ENCODE measurements around the gene RIMBP2.

RIMBP2 gene

DNA sequence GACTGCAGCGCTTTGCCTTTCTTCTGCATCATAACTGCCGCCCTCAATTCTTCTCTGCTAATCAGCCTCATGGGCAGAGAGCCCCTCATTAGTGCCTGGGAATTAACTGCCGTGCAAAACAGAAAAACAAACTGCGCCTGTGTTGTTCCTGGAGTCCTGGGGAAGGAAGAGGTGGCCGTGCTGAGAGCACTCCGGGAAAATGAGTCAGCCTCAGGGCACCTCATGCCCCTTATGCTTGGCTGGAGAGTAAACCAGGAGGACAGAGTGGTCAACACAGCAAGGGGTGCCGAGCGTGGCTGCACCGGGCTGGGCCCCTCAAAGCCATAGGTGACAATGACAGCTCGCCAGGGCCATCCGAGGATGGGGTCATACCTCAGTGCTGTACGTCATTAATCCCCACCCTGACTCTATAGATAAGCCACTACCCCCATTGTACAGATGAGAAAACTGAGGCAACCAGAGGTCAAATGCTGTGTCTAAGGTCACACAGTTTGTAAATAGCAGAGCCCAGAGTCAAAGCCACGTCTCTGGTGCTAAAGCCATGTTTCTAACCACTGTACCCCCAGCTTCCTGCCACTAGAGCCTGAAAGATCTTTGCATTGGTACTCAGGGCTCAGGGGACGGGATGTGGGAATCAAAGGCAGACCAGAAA, 74.4 kb downstream of the RIMBP2 start:
- no peak overlapping the region for H3K4me2 ChIP-seq (ENCODE audit: insufficient read depth, low read length, poor library complexity, severe bottlenecking)
- H3K4ac ChIP-seq (ENCODE audit: low read length): no peak overlapping the region
- H3K4me3 ChIP-seq (ENCODE audit: low read length in 2 of 2): no peak overlapping the region
- H3K27me3 ChIP-seq (ENCODE audit: control insufficient read depth in 3 of 3, insufficient read depth in 3 of 3, low read depth in 1 of 3, low read length in 3 of 3): no peaks in the 10 kb centered on the region
- H3K36me3 ChIP-seq (replicated peaks in 1 of 2; ENCODE audit: control insufficient read depth in 2 of 2, insufficient read depth in 2 of 2, low read length in 2 of 2): no peaks in the 10 kb centered on the region
- H3K23ac ChIP-seq (ENCODE audit: low read depth, low read length, poor library complexity): no peak overlapping the region
- H2BK12ac ChIP-seq (ENCODE audit: low read length): no peak overlapping the region
- H3K18ac ChIP-seq (ENCODE audit: low read length): no peak overlapping the region
- no peak overlapping the region for H3K14ac ChIP-seq (ENCODE audit: low read length)
- H2BK5ac ChIP-seq (ENCODE audit: low read length): no peak overlapping the region
- H3K4me1 ChIP-seq (ENCODE audit: control insufficient read depth in 2 of 2, insufficient read depth in 1 of 2, low read depth in 1 of 2, low read length in 2 of 2): peaks cover 0 to 2% of the 10 kb centered on the region in 2 donors
- DNase-seq (ENCODE audit: low spot score): no peak
- no peak overlapping the region for H3K9ac ChIP-seq (ENCODE audit: low read depth, low read length, poor library complexity)
- H3K27ac ChIP-seq (replicated peaks; ENCODE audit: low read length): no peak overlapping the region
- H3K9me3 ChIP-seq (replicated peaks in 1 of 2; ENCODE audit: control insufficient read depth in 2 of 2, insufficient read depth in 1 of 2, low read depth in 1 of 2, low read length in 2 of 2): no peaks in the 10 kb centered on the region
- no CpG with 5 or more reads among the region's 14 CpGs for WGBS, 2 donors (ENCODE audit: extremely low coverage in 2 of 2, insufficient read length in 2 of 2, insufficient replicate concordance in 1 of 2)
- H2BK120ac ChIP-seq (ENCODE audit: low read depth, low read length): no peak overlapping the region
- H2BK15ac ChIP-seq (ENCODE audit: low read length): no peak overlapping the region
- H4K8ac ChIP-seq (ENCODE audit: low read depth, low read length): no peak overlapping the region
- H2AK5ac ChIP-seq (ENCODE audit: low read depth, low read length): no peak overlapping the region
- no peak overlapping the region for H4K91ac ChIP-seq (ENCODE audit: low read depth, low read length, poor library complexity)
- no peak overlapping the region for H2AFZ ChIP-seq (ENCODE audit: low read length)
- H3K79me1 ChIP-seq (ENCODE audit: low read depth, low read length): no peaks in the 10 kb centered on the region

DNA sequence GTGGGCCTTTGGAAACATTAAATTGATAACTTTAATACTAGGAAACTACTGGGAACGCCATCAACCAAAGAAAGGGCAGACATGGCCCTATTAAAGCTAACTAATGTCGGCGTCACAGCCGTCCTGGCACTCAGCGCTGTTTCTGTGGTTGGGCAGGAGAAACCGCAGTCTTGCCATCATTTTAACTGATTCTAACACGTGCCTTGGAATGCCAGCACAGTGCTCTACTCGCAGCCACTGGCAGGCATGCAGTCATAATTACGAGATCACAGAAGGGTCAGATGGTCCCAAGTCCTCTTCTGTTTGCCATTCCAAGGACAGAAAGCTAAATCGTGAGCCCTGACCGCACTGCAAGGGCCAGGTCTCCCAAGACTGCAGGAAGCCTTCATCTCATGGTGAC, 75.2 kb downstream of the RIMBP2 start:
- Histone ChIP-seq H2BK120ac (ENCODE audit: low read depth, low read length) (no peak overlapping the region), H4K8ac (ENCODE audit: low read depth, low read length) (no peak overlapping the region), H2BK15ac (ENCODE audit: low read length) (no peak overlapping the region), H2AFZ (ENCODE audit: low read length) (no peak overlapping the region), H3K27me3 (ENCODE audit: control insufficient read depth in 3 of 3, insufficient read depth in 3 of 3, low read depth in 1 of 3, low read length in 3 of 3) (no peaks in the 10 kb centered on the region), H3K23ac (ENCODE audit: low read depth, low read length, poor library complexity) (no peak overlapping the region), H3K79me1 (ENCODE audit: low read depth, low read length) (no peaks in the 10 kb centered on the region), H3K18ac (ENCODE audit: low read length) (peak overlapping the region; percentile 24), H4K91ac (ENCODE audit: low read depth, low read length, poor library complexity) (no peak overlapping the region), H3K9me3 (replicated peaks in 1 of 2; ENCODE audit: control insufficient read depth in 2 of 2, insufficient read depth in 1 of 2, low read depth in 1 of 2, low read length in 2 of 2) (no peaks in the 10 kb centered on the region), H3K9ac (ENCODE audit: low read depth, low read length, poor library complexity) (no peak overlapping the region), H3K4ac (ENCODE audit: low read length) (no peak overlapping the region), H3K14ac (ENCODE audit: low read length) (no peak overlapping the region), H3K4me3 (ENCODE audit: low read length in 2 of 2) (no peak overlapping the region), H3K36me3 (replicated peaks in 1 of 2; ENCODE audit: control insufficient read depth in 2 of 2, insufficient read depth in 2 of 2, low read length in 2 of 2) (no peaks in the 10 kb centered on the region), H3K4me1 (ENCODE audit: control insufficient read depth in 2 of 2, insufficient read depth in 1 of 2, low read depth in 1 of 2, low read length in 2 of 2) (peaks cover 0 to 2% of the 10 kb centered on the region in 2 donors), H2BK5ac (ENCODE audit: low read length) (no peak overlapping the region), H3K4me2 (ENCODE audit: insufficient read depth, low read length, poor library complexity, severe bottlenecking) (no peak overlapping the region), H2BK12ac (ENCODE audit: low read length) (no peak overlapping the region), H3K27ac (replicated peaks; ENCODE audit: low read length) (no peak overlapping the region), H2AK5ac (ENCODE audit: low read depth, low read length) (no peak overlapping the region)
- no peak for DNase-seq (ENCODE audit: low spot score)
- WGBS, 2 donors (ENCODE audit: extremely low coverage in 2 of 2, insufficient read length in 2 of 2, insufficient replicate concordance in 1 of 2): no CpG with 5 or more reads among the region's 11 CpGs

DNA sequence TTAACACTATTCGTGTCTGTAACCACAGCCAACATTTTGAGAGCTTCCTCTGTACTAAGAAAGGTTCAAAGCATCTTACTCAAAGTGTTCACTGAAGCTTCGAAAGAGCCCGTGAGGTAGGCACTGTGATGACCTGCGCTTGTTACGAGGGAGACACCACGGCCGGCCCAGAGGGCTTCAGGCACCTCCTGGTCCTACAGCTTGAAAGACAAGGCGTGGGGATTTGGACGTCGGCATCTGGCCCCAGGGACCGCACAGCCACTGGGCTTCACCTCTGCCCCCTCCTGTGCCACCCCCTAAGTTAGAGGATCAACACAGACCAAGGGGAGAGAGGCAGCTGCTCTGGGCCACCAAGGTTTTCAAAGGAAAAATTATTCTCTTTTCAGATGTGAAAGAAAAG, 75.6 kb downstream of the RIMBP2 start:
- H2BK12ac ChIP-seq (ENCODE audit: low read length): no peak overlapping the region
- no peaks in the 10 kb centered on the region for H3K27me3 ChIP-seq (ENCODE audit: control insufficient read depth in 3 of 3, insufficient read depth in 3 of 3, low read depth in 1 of 3, low read length in 3 of 3)
- no peak overlapping the region for H4K91ac ChIP-seq (ENCODE audit: low read depth, low read length, poor library complexity)
- H2AFZ ChIP-seq (ENCODE audit: low read length): no peak overlapping the region
- no peaks in the 10 kb centered on the region for H3K9me3 ChIP-seq (replicated peaks in 1 of 2; ENCODE audit: control insufficient read depth in 2 of 2, insufficient read depth in 1 of 2, low read depth in 1 of 2, low read length in 2 of 2)
- H2BK120ac ChIP-seq (ENCODE audit: low read depth, low read length): no peak overlapping the region
- H3K4me2 ChIP-seq (ENCODE audit: insufficient read depth, low read length, poor library complexity, severe bottlenecking): no peak overlapping the region
- no peak overlapping the region for H2AK5ac ChIP-seq (ENCODE audit: low read depth, low read length)
- H3K18ac ChIP-seq (ENCODE audit: low read length): peak overlapping the region; percentile 73
- H3K23ac ChIP-seq (ENCODE audit: low read depth, low read length, poor library complexity): no peak overlapping the region
- peaks cover 0 to 2% of the 10 kb centered on the region in 2 donors for H3K4me1 ChIP-seq (ENCODE audit: control insufficient read depth in 2 of 2, insufficient read depth in 1 of 2, low read depth in 1 of 2, low read length in 2 of 2)
- H3K36me3 ChIP-seq (replicated peaks in 1 of 2; ENCODE audit: control insufficient read depth in 2 of 2, insufficient read depth in 2 of 2, low read length in 2 of 2): no peaks in the 10 kb centered on the region
- H2BK15ac ChIP-seq (ENCODE audit: low read length): no peak overlapping the region
- no peak overlapping the region for H3K9ac ChIP-seq (ENCODE audit: low read depth, low read length, poor library complexity)
- no peak overlapping the region for H3K14ac ChIP-seq (ENCODE audit: low read length)
- no peak overlapping the region for H3K4me3 ChIP-seq (ENCODE audit: low read length in 2 of 2)
- no peak overlapping the region for H3K4ac ChIP-seq (ENCODE audit: low read length)
- no CpG with 5 or more reads among the region's 11 CpGs for WGBS, 2 donors (ENCODE audit: extremely low coverage in 2 of 2, insufficient read length in 2 of 2, insufficient replicate concordance in 1 of 2)
- no peak for DNase-seq (ENCODE audit: low spot score)
- no peaks in the 10 kb centered on the region for H3K79me1 ChIP-seq (ENCODE audit: low read depth, low read length)
- H4K8ac ChIP-seq (ENCODE audit: low read depth, low read length): no peak overlapping the region
- no peak overlapping the region for H2BK5ac ChIP-seq (ENCODE audit: low read length)
- no peak overlapping the region for H3K27ac ChIP-seq (replicated peaks; ENCODE audit: low read length)

DNA sequence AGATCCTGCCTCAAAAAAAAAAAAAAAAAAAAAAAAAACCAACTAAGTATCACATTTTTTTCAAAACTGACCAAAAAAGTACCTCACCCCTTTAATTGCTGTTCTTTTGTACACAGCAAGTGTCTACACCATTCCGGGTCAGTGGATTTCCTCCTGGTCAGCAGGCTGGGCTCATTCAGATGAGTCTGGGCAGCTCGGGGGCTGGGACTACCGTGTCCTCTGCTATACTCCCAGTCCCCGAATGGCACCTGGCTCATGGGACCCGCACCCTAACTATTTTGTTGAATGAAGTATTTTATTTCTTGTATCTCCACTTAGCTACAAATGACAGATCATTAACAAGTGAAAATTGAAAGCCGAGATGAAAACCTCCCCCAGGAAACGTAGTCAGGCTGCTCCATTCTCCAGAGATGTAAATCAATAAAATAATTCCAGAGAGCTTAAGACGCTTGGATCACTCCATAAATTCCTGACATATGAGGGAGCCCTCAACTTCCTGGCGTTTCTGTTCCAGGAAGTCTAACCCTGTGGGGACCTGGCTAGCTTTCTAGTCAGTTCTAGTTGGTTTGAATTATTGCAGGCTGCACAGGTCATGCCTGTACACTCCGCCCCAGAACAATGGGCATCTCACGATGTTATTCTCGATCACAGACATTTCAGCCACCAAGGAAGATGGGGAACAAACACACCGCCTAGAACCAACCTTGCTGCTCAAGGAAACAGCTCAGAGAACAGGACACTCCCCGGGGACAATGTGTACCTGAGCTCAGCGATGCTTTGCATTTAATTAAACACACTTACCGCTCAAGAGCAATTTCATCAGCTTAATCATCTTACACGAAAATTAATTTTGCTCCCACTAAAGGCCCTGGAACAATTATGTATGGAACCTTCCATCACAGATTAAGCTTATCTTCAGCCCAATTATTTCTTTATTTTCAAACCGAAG, 76.3 kb downstream of the RIMBP2 start:
- Histone ChIP-seq H3K9me3 (replicated peaks in 1 of 2; ENCODE audit: control insufficient read depth in 2 of 2, insufficient read depth in 1 of 2, low read depth in 1 of 2, low read length in 2 of 2) (no peaks in the 10 kb centered on the region), H3K27ac (replicated peaks; ENCODE audit: low read length) (no peak overlapping the region), H3K18ac (ENCODE audit: low read length) (no peak overlapping the region), H3K4me3 (ENCODE audit: low read length in 2 of 2) (no peak overlapping the region), H2BK12ac (ENCODE audit: low read length) (no peak overlapping the region), H4K8ac (ENCODE audit: low read depth, low read length) (no peak overlapping the region), H3K14ac (ENCODE audit: low read length) (no peak overlapping the region), H3K36me3 (replicated peaks in 1 of 2; ENCODE audit: control insufficient read depth in 2 of 2, insufficient read depth in 2 of 2, low read length in 2 of 2) (no peaks in the 10 kb centered on the region), H2AK5ac (ENCODE audit: low read depth, low read length) (no peak overlapping the region), H3K4ac (ENCODE audit: low read length) (no peak overlapping the region), H3K79me1 (ENCODE audit: low read depth, low read length) (no peaks in the 10 kb centered on the region), H3K4me1 (ENCODE audit: control insufficient read depth in 2 of 2, insufficient read depth in 1 of 2, low read depth in 1 of 2, low read length in 2 of 2) (peaks cover 0 to 2% of the 10 kb centered on the region in 2 donors), H3K4me2 (ENCODE audit: insufficient read depth, low read length, poor library complexity, severe bottlenecking) (no peak overlapping the region), H4K91ac (ENCODE audit: low read depth, low read length, poor library complexity) (no peak overlapping the region), H2BK5ac (ENCODE audit: low read length) (no peak overlapping the region), H3K27me3 (ENCODE audit: control insufficient read depth in 3 of 3, insufficient read depth in 3 of 3, low read depth in 1 of 3, low read length in 3 of 3) (no peaks in the 10 kb centered on the region), H2BK120ac (ENCODE audit: low read depth, low read length) (no peak overlapping the region), H3K9ac (ENCODE audit: low read depth, low read length, poor library complexity) (no peak overlapping the region), H2AFZ (ENCODE audit: low read length) (no peak overlapping the region), H3K23ac (ENCODE audit: low read depth, low read length, poor library complexity) (no peak overlapping the region), H2BK15ac (ENCODE audit: low read length) (no peak overlapping the region)
- no peak for DNase-seq (ENCODE audit: low spot score)
- no CpG with 5 or more reads among the region's 18 CpGs for WGBS, 2 donors (ENCODE audit: extremely low coverage in 2 of 2, insufficient read length in 2 of 2, insufficient replicate concordance in 1 of 2)

Data from neuronal stem cell (in vitro differentiated cells).